OCI-LY1 (cell line): Measurements from ENCODE around the gene USP22.

Source experiments
- H2AFZ ChIP-seq: fragments of 200-600 bp; sonication (generic), shearing (Covaris generic); 2 replicates; pipeline ENCODE4 v1.6.0; 2014; ENCODE audit warnings: antibody characterized with exemption, mild to moderate bottlenecking, low read length
- H3F3A ChIP-seq: fragments of 200-600 bp; sonication (generic), shearing (Covaris generic); 2 replicates; pipeline ENCODE4 v1.6.0; 2014; ENCODE audit warnings: mild to moderate bottlenecking, antibody characterized with exemption, low read length, moderate library complexity; ENCODE audit not compliant: insufficient read depth
- H3K27ac ChIP-seq: fragments of 200-600 bp; sonication (generic); 2 replicates; pipeline ENCODE4 v1.5.1; 2014; ENCODE audit warnings: low read length, mixed run types, mild to moderate bottlenecking, low read depth; ENCODE audit not compliant: poor library complexity, severe bottlenecking
- H3K27me3 ChIP-seq: fragments of 200-600 bp; sonication (generic); 2 replicates; pipeline ENCODE4 v1.6.0; 2014; ENCODE audit warnings: antibody characterized with exemption, mild to moderate bottlenecking, low read length, moderate library complexity; ENCODE audit not compliant: insufficient read depth
- H3K36me3 ChIP-seq: fragments of 200-600 bp; sonication (generic); 2 replicates; pipeline ENCODE4 v1.6.1; 2014; ENCODE audit warnings: mild to moderate bottlenecking, antibody characterized with exemption, low read length, moderate library complexity, mixed read lengths; ENCODE audit not compliant: insufficient read depth
- H3K4me1 ChIP-seq: fragments of 200-600 bp; sonication (generic); 2 replicates; pipeline ENCODE4 v1.5.1; 2014; ENCODE audit warnings: mild to moderate bottlenecking, low read length, moderate library complexity; ENCODE audit not compliant: insufficient read depth, severe bottlenecking
- H3K4me2 ChIP-seq: fragments of 200-600 bp; sonication (generic), shearing (Covaris generic); 2 replicates; pipeline ENCODE4 v1.6.1; 2014; ENCODE audit warnings: low read length
- H3K4me3 ChIP-seq: fragments of 200-600 bp; sonication (generic); 2 replicates; pipeline ENCODE4 v1.5.1; 2014; ENCODE audit warnings: low read length, low read depth, mild to moderate bottlenecking, mixed read lengths; ENCODE audit not compliant: poor library complexity, severe bottlenecking
- H3K79me2 ChIP-seq: fragments of 200-600 bp; shearing (Covaris generic); 2 replicates; pipeline ENCODE4 v1.6.1; 2016; ENCODE audit warnings: mixed run types, low read length, mixed read lengths; ENCODE audit not compliant: insufficient read depth
- H3K9ac ChIP-seq: fragments of 200-600 bp; sonication (generic), shearing (Covaris generic); 2 replicates; pipeline ENCODE4 v1.6.1; 2014; ENCODE audit warnings: mild to moderate bottlenecking, low read length, mixed read lengths
- H3K9me2 ChIP-seq: fragments of 200-600 bp; sonication (generic), shearing (Covaris generic); 2 replicates; pipeline ENCODE4 v1.6.1; 2014; ENCODE audit warnings: low read depth, mild to moderate bottlenecking, low read length, mixed read lengths
- H3K9me3 ChIP-seq: fragments of 200-600 bp; shearing (Covaris generic); 2 replicates; pipeline ENCODE4 v1.6.1; 2014; ENCODE audit warnings: low read length, mixed read lengths
- H4K20me1 ChIP-seq: fragments of 200-600 bp; sonication (generic), shearing (Covaris generic); 2 replicates; pipeline ENCODE4 v1.6.0; 2016; ENCODE audit warnings: mild to moderate bottlenecking, low read length; ENCODE audit not compliant: insufficient read depth
- CTCF ChIP-seq: fragments of 200-600 bp; sonication (generic), shearing (Covaris generic); IDR thresholded peaks from 2 replicates; pipeline ENCODE4 v1.5.1; 2017; ENCODE audit warnings: mild to moderate bottlenecking, antibody characterized with exemption, low read length, moderate library complexity, mixed read lengths
- EZH2 ChIP-seq: fragments of 200-600 bp; sonication (generic), shearing (Covaris generic); IDR thresholded peaks from 2 replicates; pipeline ENCODE4 v1.8.0; 2017; ENCODE audit warnings: borderline replicate concordance, mixed run types, mild to moderate bottlenecking, antibody characterized with exemption, low read length, moderate library complexity, mixed read lengths

The USP22 gene

GRCh38 chr17:21041741-21042457 lies 912 bp downstream of the USP22 start:
- H3K4me2 ChIP-seq, result peak overlapping the region; percentile 75
- 0 out of 2 replicates have a peak, but pooled peaks cover 2% of the 10 kb centered on the region for H4K20me1 ChIP-seq
- H3K79me2 ChIP-seq, result peaks cover 50% of the 10 kb centered on the region
- H2AFZ ChIP-seq, result no peak overlapping the region
- H3K9me3 ChIP-seq, result no peaks in the 10 kb centered on the region
- peaks cover 18% of the 10 kb centered on the region for H3K36me3 ChIP-seq
- H3F3A ChIP-seq, result no peaks in the 10 kb centered on the region
- H3K27me3 ChIP-seq, result no peaks in the 10 kb centered on the region
- TF ChIP-seq CTCF, result no peak
- no peak for TF ChIP-seq EZH2
- no peaks in the 10 kb centered on the region for H3K9me2 ChIP-seq
- H3K9ac ChIP-seq, result peak overlapping the region; percentile 99
- peak overlapping the region; percentile 69 for H3K27ac ChIP-seq
- peaks cover 37% of the 10 kb centered on the region for H3K4me1 ChIP-seq
- peak overlapping the region; percentile 90 for H3K4me3 ChIP-seq

- Histone ChIP-seq H3K27ac (no peak overlapping the region), H3K4me1 (peaks cover 55% of the 10 kb centered on the region), H3F3A (no peaks in the 10 kb centered on the region)
Observed at GRCh38 chr17:21039839-21040575, 2.8 kb downstream of the USP22 start.

More at GRCh38 chr17:21039839-21040575, 2.8 kb downstream of the USP22 start:
- H3K36me3 ChIP-seq, result peaks cover 28% of the 10 kb centered on the region
- H3K27me3 ChIP-seq, result no peaks in the 10 kb centered on the region
- H3K9ac ChIP-seq, result peak overlapping the region; percentile 99; the same call in 1 of the 2 replicates
- H4K20me1 ChIP-seq, result peaks cover 6% of the 10 kb centered on the region; the same call in 1 of the 2 replicates
- H3K4me2 ChIP-seq, result peak overlapping the region; percentile 75
- no peaks in the 10 kb centered on the region for H3K9me2 ChIP-seq
- H3K79me2 ChIP-seq, result peaks cover 68% of the 10 kb centered on the region
- no peak for TF ChIP-seq EZH2
- peak; percentile 58 for TF ChIP-seq CTCF
- peak overlapping the region; percentile 90 for H3K4me3 ChIP-seq
- H3K9me3 ChIP-seq, result no peaks in the 10 kb centered on the region
- H2AFZ ChIP-seq, result no peak overlapping the region
